Lower lobe of right lung (tissue), 2 donors: ENCODE results near the gene TTLL8. TPM values are rescaled to one million over a fixed set of nuclear protein-coding genes. Genes with fewer than 3 reads are reported as not detected.

Experiments used
- ATAC-seq, 2 donors: fragments of 200-7000 bp; cut with Tn5 transposase; one replicate each; pipeline ENCODE4 v1.9.1; 2020 to 2022; ENCODE audit warnings: mild to moderate bottlenecking in 2 of 2, moderate library complexity in 2 of 2
- DNase-seq: peaks from one replicate; pipeline ENCODE4 v3.0.0-alpha.2; 2020
- H3K27ac ChIP-seq: fragments of 200-600 bp; one replicate; pipeline ENCODE4 v1.8.0; 2022
- H3K27me3 ChIP-seq: fragments of 200-600 bp; one replicate; pipeline ENCODE4 v1.8.0; 2022; ENCODE audit warnings: low read depth
- H3K36me3 ChIP-seq: fragments of 200-600 bp; one replicate; pipeline ENCODE4 v1.8.0; 2022; ENCODE audit warnings: mild to moderate bottlenecking
- H3K4me1 ChIP-seq: fragments of 200-600 bp; one replicate; pipeline ENCODE4 v1.8.0; 2022
- H3K4me3 ChIP-seq: fragments of 200-600 bp; one replicate; pipeline ENCODE4 v1.8.0; 2022; ENCODE audit warnings: mild to moderate bottlenecking
- H3K9me3 ChIP-seq: fragments of 200-600 bp; one replicate; pipeline ENCODE4 v1.8.0; 2022
- intact Hi-C: fragments of 100-400 bp; cut with DNase I; formaldehyde crosslinking; loops from one replicate; pipeline ENCODE4 v1.11.0; 2022
- total RNA-seq: library from RNA; stranded (reverse); fragmentation: NEBNext Ultra II Directional; extraction: Animal tissue kit (Norgen Biotek cat#: 25700); gene quantifications from one replicate; pipeline ENCODE4 v1.2.1, GENCODE V29; 2021
- TF ChIP-seq, protein P1 (sequence below): fragments of 200-600 bp; IDR thresholded peaks from one replicate; pipeline ENCODE4 v1.8.0; 2022; ENCODE audit warnings: antibody characterized with exemption, mild to moderate bottlenecking
- donor health status: DM: no; HTN: yes; CAD: no; lungs with severe emphysema.

Gene TTLL8
- total RNA-seq, 1 donor from 2014 or later: not detected

DNA sequence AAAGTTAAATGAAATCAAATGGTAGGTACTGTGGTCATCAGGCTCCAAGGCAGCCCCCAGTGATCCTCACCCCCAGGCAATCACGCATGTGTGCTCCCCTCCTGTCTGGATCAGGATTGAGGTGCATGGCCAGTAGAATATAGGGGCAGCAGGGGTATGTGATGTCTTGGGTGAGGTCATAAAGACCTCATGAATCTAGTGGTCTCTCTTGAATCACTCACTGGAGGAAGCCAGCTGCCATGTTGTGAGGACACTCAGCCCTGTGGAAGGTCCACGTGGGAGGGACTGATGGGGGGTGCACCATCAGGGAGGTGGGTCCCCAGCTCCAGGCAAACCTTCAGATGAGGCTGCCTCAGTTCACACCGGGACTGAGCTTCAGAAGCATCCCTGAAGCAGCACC is 38.8 kb downstream of the TTLL8 start:
- Histone ChIP-seq H3K4me1 (peaks cover 6% of the 10 kb centered on the region), H3K4me3 (no peak overlapping the region), H3K27ac (no peak overlapping the region), H3K27me3 (peaks cover 40% of the 10 kb centered on the region), H3K36me3 (no peaks in the 10 kb centered on the region), H3K9me3 (no peaks in the 10 kb centered on the region)
- ATAC-seq (no peak), DNase-seq (no peak)
- TF ChIP-seq, protein P1, sequence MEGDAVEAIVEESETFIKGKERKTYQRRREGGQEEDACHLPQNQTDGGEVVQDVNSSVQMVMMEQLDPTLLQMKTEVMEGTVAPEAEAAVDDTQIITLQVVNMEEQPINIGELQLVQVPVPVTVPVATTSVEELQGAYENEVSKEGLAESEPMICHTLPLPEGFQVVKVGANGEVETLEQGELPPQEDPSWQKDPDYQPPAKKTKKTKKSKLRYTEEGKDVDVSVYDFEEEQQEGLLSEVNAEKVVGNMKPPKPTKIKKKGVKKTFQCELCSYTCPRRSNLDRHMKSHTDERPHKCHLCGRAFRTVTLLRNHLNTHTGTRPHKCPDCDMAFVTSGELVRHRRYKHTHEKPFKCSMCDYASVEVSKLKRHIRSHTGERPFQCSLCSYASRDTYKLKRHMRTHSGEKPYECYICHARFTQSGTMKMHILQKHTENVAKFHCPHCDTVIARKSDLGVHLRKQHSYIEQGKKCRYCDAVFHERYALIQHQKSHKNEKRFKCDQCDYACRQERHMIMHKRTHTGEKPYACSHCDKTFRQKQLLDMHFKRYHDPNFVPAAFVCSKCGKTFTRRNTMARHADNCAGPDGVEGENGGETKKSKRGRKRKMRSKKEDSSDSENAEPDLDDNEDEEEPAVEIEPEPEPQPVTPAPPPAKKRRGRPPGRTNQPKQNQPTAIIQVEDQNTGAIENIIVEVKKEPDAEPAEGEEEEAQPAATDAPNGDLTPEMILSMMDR: no peak
- intact Hi-C loops: no loop called here

DNA sequence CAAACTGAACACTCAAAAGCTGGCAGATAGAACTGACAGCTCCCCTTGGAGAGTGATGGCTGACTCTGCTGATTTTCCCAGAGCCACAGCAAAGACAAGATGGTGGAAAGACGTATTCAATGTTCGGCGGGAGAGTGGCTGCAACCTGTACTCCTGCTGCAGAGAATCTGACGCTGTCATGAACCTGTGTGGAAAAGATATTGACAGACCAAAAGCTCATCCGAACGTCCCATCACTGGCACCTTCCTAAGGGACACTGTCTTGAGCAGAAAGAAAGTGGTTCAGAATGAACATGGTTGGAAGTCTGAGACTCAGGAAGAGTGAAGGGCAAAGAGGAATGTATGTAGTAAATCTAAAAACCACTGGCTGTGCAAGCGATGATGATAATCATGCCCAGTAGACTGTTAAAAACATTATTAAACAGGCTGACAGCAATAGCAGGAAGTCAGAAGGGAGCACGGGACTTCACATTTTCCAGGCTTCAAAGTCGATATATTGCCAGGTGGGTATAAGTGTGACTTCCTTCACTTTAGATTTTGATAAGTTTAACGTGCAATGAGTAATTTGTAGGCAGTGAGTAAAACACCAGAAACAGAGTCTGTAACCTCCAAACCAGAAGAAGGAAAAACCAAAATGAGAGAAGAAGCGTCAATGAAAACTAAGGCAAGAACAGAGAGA is 39.4 kb downstream of the TTLL8 start:
- ATAC-seq (no peak), DNase-seq (no peak)
- Histone ChIP-seq H3K27me3 (peaks cover 46% of the 10 kb centered on the region), H3K4me1 (peaks cover 7% of the 10 kb centered on the region), H3K27ac (no peak overlapping the region), H3K9me3 (no peaks in the 10 kb centered on the region), H3K4me3 (no peak overlapping the region), H3K36me3 (no peaks in the 10 kb centered on the region)
- TF ChIP-seq, protein P1: no peak
- intact Hi-C loops: no loop called here

DNA sequence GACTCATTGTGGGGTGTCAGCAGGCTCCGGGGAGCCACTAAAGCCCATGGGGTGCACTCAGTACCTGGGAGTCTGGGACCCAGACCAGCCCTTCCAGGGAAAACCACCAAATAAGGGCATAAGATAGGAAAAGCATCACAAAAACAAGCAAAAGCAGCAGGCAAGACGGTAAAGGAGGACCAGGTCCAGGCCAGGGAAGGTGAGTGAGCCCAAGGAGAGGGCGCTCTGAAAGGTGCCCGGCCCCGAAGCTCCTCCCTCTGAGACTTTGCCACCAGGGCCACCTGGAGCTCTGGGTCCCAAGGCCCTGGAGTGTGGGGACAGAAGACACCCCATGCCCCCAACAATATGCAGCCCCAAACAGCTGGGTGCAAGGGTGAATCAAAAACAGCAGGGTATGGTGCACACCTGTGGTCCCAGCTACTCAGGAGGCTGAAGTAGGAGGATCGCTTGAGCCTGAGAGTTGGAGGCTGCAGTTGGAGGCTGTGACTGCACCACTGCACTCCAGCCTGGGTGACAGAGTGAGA is 40.3 kb downstream of the TTLL8 start:
- Histone ChIP-seq H3K4me1 (peaks cover 7% of the 10 kb centered on the region), H3K27ac (no peak overlapping the region), H3K4me3 (no peak overlapping the region), H3K27me3 (peaks cover 53% of the 10 kb centered on the region), H3K36me3 (no peaks in the 10 kb centered on the region), H3K9me3 (no peaks in the 10 kb centered on the region)
- TF ChIP-seq, protein P1: no peak
- ATAC-seq (no peak), DNase-seq (no peak)
- intact Hi-C loops: no loop called here

DNA sequence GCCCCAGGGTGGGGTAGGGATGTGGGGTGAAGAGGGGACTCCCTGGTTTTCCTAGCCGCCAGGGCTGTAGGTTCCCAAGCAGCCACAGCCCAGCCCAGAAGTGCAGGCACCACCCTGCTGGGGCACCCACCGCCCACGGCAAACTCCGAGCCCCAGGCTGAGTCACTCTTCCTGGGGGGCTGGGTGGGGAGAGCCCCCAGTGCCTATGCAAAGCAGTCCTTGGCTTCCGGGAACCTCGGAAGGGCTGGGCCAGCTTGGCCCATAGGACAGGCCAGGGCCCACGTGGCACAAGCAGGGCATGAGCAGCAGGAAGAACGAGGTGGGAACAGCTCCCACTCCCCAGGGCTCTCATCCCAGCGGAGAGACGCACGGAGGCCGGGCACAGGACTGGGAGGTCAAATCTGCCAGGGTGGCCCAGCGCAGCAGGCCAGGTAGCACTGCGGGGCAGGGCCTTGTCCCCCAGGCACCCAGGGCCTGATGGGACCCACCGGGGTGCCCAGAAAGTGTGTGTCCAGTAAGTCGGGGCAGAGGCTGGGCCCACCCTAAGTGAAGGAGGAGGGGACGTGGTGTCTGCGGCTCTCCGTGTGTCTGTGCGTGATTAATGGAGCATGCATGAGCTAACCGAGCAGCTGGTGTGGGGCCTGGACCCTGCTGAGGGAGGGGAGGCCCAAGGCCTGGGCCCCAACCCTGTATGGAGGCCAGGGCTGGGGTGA is 41.0 kb downstream of the TTLL8 start:
- H3K27me3 ChIP-seq: peaks cover 60% of the 10 kb centered on the region
- DNase-seq: peak; percentile 46

DNA sequence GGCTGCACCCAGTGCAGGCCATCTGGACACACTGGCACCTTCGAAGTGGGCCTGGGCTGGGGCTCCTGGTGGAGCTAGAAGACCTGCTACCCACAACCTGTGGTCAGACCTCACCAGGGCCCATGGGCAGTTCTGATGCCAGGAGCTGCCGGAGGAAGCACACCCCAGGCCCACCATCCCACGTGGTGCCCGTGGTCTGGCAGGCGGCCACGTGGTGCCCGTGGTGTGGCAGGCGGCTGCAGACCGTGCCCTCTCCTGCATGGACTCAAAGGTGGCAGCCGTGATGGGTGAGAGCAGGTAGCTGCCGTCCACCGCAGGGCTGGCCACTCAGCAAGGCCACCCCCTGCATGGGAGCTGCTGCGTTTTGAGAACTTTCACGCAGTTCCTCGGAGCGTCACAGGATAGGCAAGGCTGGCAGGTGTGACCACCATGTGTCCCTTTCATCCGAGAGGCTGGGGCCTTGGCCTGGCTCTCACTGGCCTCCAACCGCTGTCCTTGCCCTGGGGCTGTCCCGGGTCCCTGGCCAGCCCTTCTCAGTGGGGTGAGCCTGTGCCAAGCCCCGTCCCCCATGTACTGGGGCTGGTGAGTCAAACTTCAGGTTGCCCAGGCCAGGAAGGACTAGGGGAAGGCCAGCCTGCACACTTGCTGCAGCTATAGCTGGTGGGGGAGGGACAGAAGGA is 41.6 kb downstream of the TTLL8 start:
- peaks cover 67% of the 10 kb centered on the region for H3K27me3 ChIP-seq
- peaks cover 7% of the 10 kb centered on the region for H3K4me1 ChIP-seq
- H3K4me3 ChIP-seq: no peak overlapping the region
- no peaks in the 10 kb centered on the region for H3K9me3 ChIP-seq
- DNase-seq: peak; percentile 44
- no peaks in the 10 kb centered on the region for H3K36me3 ChIP-seq
- ATAC-seq: peak in 1 of 2 donors; percentile 5
- no peak overlapping the region for H3K27ac ChIP-seq
- TF ChIP-seq, protein P1: no peak
- intact Hi-C loops: no loop called here

More for the DNA sequence above, 41.0 kb downstream of the TTLL8 start:
- H3K27ac ChIP-seq: no peak overlapping the region
- H3K36me3 ChIP-seq: no peaks in the 10 kb centered on the region
- no peak overlapping the region for H3K4me3 ChIP-seq
- no peaks in the 10 kb centered on the region for H3K9me3 ChIP-seq
- intact Hi-C loops: no loop called here
- peak in 1 of 2 donors; percentile 21 for ATAC-seq
- TF ChIP-seq, protein P1: no peak
- H3K4me1 ChIP-seq: peaks cover 7% of the 10 kb centered on the region
